MCF 10A (cell line): ENCODE measurements around the gene MTMR10. TPM values are rescaled to one million over a fixed set of nuclear protein-coding genes. Genes with fewer than 3 reads are reported as not detected.

Source experiments
- Bru-seq: library from RNA; stranded (reverse); fragments of 400-500 nt; gene quantifications from one replicate; lab custom pipeline; 2021; lab: Mats Ljungman, UMichigan
- BruChase-seq, 2 experiments: library from RNA; stranded (reverse); fragments of 400-500 nt; gene quantifications; one replicate each; lab custom pipeline; 2021; lab: Mats Ljungman, UMichigan
- BruUV-seq: library from RNA; stranded (reverse); fragments of 400-500 nt; replicated peaks from 2 replicates; lab custom pipeline; 2021; lab: Mats Ljungman, UMichigan
- CTCF ChIA-PET: fragments of 300-600 bp; sonication (Branson Sonifier 250); formaldehyde crosslinking; extraction: SDS; loops from one replicate; lab custom pipeline; 2021; ENCODE audit warnings: antibody characterized with exemption, inconsistent platforms; lab: Yijun Ruan, JAX
- POLR2A ChIA-PET: fragments of 300-600, 350-650 bp; sonication (Branson Sonifier 250); formaldehyde crosslinking; extraction: SDS; loops from one replicate; lab custom pipeline; 2020; ENCODE audit warnings: antibody characterized with exemption, inconsistent platforms; lab: Yijun Ruan, JAX
- DNase-seq: peaks from one replicate; pipeline ENCODE4 v3.0.0-alpha.2; 2018; ENCODE audit not compliant: unreplicated experiment
- H3K27ac Mint-ChIP-seq: one replicate; pipeline ENCODE4 v1.8.0; 2022; ENCODE audit warnings: mild to moderate bottlenecking, low read depth, mixed read lengths; ENCODE audit not compliant: unreplicated experiment
- H3K27me3 Mint-ChIP-seq: one replicate; pipeline ENCODE4 v1.8.0; 2022; ENCODE audit warnings: mixed read lengths; ENCODE audit not compliant: insufficient read depth, unreplicated experiment
- H3K36me3 Mint-ChIP-seq: one replicate; pipeline ENCODE4 v1.8.0; 2022; ENCODE audit warnings: mild to moderate bottlenecking, moderate library complexity, mixed read lengths; ENCODE audit not compliant: insufficient read depth, unreplicated experiment
- H3K4me1 Mint-ChIP-seq: one replicate; pipeline ENCODE4 v1.8.0; 2022; ENCODE audit warnings: mixed read lengths; ENCODE audit not compliant: insufficient read depth, unreplicated experiment
- H3K4me3 Mint-ChIP-seq: one replicate; pipeline ENCODE4 v1.8.0; 2022; ENCODE audit warnings: mild to moderate bottlenecking, moderate library complexity, mixed read lengths; ENCODE audit not compliant: unreplicated experiment
- H3K9me3 Mint-ChIP-seq: one replicate; pipeline ENCODE4 v1.8.0; 2022; ENCODE audit warnings: mixed read lengths; ENCODE audit not compliant: unreplicated experiment
- intact Hi-C: fragments of 100-400 bp; cut with micrococcal nuclease; formaldehyde crosslinking; loops from 2 replicates; pipeline ENCODE4 v1.14.1; 2022
- long read RNA-seq: library from polyadenylated mRNA; stranded (forward); transcript quantifications from one replicate; pipeline ENCODE4 v2.0.0, GENCODE V29; 2022
- total RNA-seq: library from RNA; stranded (reverse); gene quantifications from 2 replicates; pipeline ENCODE4 v1.2.3, GENCODE V29; 2022
- TF ChIP-seq, protein P1 (sequence below): fragments of 200-600 bp; IDR thresholded peaks from one replicate; pipeline ENCODE4 v1.8.0; 2022; ENCODE audit warnings: antibody characterized with exemption, mild to moderate bottlenecking; ENCODE audit not compliant: unreplicated experiment

The MTMR10 gene, protein sequence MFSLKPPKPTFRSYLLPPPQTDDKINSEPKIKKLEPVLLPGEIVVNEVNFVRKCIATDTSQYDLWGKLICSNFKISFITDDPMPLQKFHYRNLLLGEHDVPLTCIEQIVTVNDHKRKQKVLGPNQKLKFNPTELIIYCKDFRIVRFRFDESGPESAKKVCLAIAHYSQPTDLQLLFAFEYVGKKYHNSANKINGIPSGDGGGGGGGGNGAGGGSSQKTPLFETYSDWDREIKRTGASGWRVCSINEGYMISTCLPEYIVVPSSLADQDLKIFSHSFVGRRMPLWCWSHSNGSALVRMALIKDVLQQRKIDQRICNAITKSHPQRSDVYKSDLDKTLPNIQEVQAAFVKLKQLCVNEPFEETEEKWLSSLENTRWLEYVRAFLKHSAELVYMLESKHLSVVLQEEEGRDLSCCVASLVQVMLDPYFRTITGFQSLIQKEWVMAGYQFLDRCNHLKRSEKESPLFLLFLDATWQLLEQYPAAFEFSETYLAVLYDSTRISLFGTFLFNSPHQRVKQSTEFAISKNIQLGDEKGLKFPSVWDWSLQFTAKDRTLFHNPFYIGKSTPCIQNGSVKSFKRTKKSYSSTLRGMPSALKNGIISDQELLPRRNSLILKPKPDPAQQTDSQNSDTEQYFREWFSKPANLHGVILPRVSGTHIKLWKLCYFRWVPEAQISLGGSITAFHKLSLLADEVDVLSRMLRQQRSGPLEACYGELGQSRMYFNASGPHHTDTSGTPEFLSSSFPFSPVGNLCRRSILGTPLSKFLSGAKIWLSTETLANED
- total RNA-seq (11.4 and 13.0 TPM in 2 replicates), Bru-seq, nascent RNA (percentile 76 among the genes with signal in this experiment), BruChase-seq, experiment 1, labeled RNA remaining after a 6-hour chase (percentile 69 among the genes with signal in this experiment), BruChase-seq, experiment 2, labeled RNA remaining after a 2-hour chase (percentile 73 among the genes with signal in this experiment)
- long read RNA-seq, full-length matches to known transcripts, result 4 of 8 reads
- long read RNA-seq, partial matches to known transcripts, result 0 of 8 reads
- long read RNA-seq, other reads (novel, unspliced or antisense), result 4 of 8 reads

- TF ChIP-seq, protein P1, sequence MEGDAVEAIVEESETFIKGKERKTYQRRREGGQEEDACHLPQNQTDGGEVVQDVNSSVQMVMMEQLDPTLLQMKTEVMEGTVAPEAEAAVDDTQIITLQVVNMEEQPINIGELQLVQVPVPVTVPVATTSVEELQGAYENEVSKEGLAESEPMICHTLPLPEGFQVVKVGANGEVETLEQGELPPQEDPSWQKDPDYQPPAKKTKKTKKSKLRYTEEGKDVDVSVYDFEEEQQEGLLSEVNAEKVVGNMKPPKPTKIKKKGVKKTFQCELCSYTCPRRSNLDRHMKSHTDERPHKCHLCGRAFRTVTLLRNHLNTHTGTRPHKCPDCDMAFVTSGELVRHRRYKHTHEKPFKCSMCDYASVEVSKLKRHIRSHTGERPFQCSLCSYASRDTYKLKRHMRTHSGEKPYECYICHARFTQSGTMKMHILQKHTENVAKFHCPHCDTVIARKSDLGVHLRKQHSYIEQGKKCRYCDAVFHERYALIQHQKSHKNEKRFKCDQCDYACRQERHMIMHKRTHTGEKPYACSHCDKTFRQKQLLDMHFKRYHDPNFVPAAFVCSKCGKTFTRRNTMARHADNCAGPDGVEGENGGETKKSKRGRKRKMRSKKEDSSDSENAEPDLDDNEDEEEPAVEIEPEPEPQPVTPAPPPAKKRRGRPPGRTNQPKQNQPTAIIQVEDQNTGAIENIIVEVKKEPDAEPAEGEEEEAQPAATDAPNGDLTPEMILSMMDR, result no peak
- H3K27me3 Mint-ChIP-seq, result no peaks in the 10 kb centered on the region
- peaks cover 13% of the 10 kb centered on the region for H3K4me1 Mint-ChIP-seq
- H3K27ac Mint-ChIP-seq, result peak within 1 kb of the TSS; percentile 97
- ChIA-PET CTCF (interaction anchor here (0.6 to 1.7 kb wide), 6 partner anchors 15 to 497 kb away, joined by 3 to 5 read pairs (median 4); no protein-coding TSS in a partner anchor), POLR2A (interaction anchor here (0.6 to 4.0 kb wide), 37 partner anchors 8 to 443 kb away, joined by 3 to 35 read pairs (median 5); partner anchors contain the start of genes ARHGAP11B, FAN1 and KLF13)
- H3K4me3 Mint-ChIP-seq, result peak within 1 kb of the TSS; percentile 92
- H3K9me3 Mint-ChIP-seq, result no peaks in the 10 kb centered on the region
- BruUV-seq, result TSS peak; percentile 81
- H3K36me3 Mint-ChIP-seq, result peaks cover 5% of the 10 kb centered on the region
- DNase-seq, result peak; percentile 65
- intact Hi-C loops, result loop anchor here (2.0 to 5.0 kb wide), 4 partner anchors 37 to 496 kb away; partner anchors contain the start of gene FAN1
Measured at GRCh38 chr15:30991255-30992235, at the start of gene MTMR10. Gene MTMR10 (minus strand): TSS chr15:30991628. CDS start chr15:30991506, 122 bp downstream.

DNA sequence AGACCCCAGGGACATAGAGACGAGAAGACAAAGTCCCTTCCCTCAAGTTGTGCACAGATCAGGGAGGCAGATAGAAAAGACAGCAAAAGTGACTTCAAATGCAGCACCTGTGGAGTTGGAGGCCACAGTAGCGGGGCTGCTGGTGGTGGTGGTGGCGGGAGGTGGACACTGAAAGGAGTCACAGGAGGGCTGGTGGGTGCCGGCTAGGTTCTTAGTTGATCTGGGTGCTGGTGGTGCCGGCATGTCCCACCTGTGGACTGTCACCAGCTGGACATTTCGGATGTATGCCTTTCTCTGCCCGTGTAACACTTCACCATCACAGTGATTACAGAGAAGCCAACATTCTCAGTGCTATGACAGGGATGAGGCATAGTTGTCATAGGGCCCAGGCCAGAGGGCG, 49.2 kb upstream of the MTMR10 start:
- TF ChIP-seq, protein P1, result no peak
- Mint-ChIP-seq H3K36me3 (no peaks in the 10 kb centered on the region), H3K27me3 (no peaks in the 10 kb centered on the region), H3K9me3 (no peaks in the 10 kb centered on the region), H3K4me1 (no peaks in the 10 kb centered on the region), H3K4me3 (no peak overlapping the region), H3K27ac (no peak overlapping the region)
- ChIA-PET CTCF (no interaction called here), POLR2A (no interaction called here)
- no peak for DNase-seq
- intact Hi-C loops, result no loop called here
- no TSS peak for BruUV-seq

DNA sequence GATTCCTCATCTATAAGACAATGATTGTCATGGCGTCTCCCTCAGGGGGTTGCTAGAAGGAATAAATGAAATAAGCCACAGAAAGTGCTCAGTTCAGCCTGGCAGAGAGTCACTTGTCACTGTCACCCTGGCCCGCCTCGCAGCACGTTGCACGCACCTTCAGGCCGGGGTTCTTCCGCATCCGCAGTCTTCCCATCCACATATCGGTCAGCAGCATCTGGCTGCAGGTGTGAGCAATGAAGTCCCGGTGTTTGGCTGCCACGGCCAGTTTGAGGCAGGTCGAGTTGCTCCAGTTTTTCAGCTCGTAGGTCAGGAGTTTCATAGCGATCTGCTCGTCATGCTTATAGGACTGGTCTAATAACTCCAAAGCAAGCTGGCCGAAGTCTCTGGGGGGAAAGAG, 48.5 kb upstream of the MTMR10 start:
- Mint-ChIP-seq H3K36me3 (no peaks in the 10 kb centered on the region), H3K4me1 (no peaks in the 10 kb centered on the region), H3K4me3 (no peak overlapping the region), H3K27me3 (no peaks in the 10 kb centered on the region), H3K27ac (no peak overlapping the region), H3K9me3 (no peaks in the 10 kb centered on the region)
- no peak for DNase-seq
- BruUV-seq, result no TSS peak
- TF ChIP-seq, protein P1, result no peak
- ChIA-PET CTCF (interaction anchor here (0.6 to 1.2 kb wide), 2 partner anchors 10 to 79 kb away, joined by 3 to 4 read pairs; no protein-coding TSS in a partner anchor), POLR2A (no interaction called here)
- intact Hi-C loops, result no loop called here
